Right ventricle myocardium inferior (tissue), 1 donor: Measurements from ENCODE around the gene PRIMA1. TPM values are rescaled to one million over a fixed set of nuclear protein-coding genes. Genes with fewer than 3 reads are reported as not detected.
A peak's percentile ranks its signal among the peaks of the same experiment; 100 is the strongest.

Experiments
- ATAC-seq: fragments of 200-7000 bp; cut with Tn5 transposase; one replicate; pipeline ENCODE4 v1.9.1; 2020; ENCODE audit warnings: mild to moderate bottlenecking, moderate library complexity
- DNase-seq: peaks from one replicate; pipeline ENCODE4 v3.0.0; 2021; ENCODE audit errors: missing footprints
- intact Hi-C: fragments of 100-400 bp; cut with DNase I; formaldehyde crosslinking; loops from one replicate; pipeline ENCODE4 v1.11.0; 2022
- total RNA-seq: library from RNA; stranded (reverse); fragmentation: NEBNext Ultra II Directional; extraction: Animal tissue kit (Norgen Biotek cat#: 25700); gene quantifications from one replicate; pipeline ENCODE4 v1.2.1, GENCODE V29; 2021
- donor health status: DM: no; HTN: yes; CAD: no; lungs with severe emphysema.

The PRIMA1 gene
- total RNA-seq, 1 donor from 2014 or later, result 10.3 TPM

DNA sequence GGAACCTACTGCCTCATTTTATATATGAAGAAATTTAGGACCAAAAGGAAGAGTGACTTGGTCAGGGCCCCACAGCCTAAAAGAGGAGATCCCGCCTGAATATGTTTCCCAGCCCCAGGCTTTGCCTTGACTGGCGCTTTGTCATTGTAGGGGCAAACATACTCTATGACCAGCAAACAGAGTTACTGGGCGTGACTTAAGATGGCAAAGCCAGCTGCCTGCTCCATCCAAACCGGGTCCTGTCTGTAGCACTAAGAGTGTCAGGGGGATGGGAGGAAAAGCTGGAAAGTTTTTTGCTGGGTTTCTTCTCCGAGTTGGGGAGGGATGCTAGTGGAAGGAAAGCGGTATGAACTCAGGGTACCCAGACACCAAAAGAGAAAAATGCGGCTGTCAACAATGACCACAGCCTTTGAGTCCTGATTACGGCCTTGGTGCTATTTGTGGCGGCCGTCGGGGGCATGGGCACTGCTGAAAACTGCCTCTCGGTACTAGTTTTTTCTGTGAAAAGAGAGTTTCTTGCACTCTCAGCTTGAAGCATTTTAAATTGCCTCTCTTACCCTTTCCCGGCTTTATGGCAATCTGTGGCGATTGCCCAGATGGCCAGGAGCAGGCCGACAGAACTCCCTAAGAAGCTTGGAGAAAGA, 82.7 kb downstream of the PRIMA1 start:
- ATAC-seq (no peak), DNase-seq (no peak)
- intact Hi-C loops, result no loop called here

DNA sequence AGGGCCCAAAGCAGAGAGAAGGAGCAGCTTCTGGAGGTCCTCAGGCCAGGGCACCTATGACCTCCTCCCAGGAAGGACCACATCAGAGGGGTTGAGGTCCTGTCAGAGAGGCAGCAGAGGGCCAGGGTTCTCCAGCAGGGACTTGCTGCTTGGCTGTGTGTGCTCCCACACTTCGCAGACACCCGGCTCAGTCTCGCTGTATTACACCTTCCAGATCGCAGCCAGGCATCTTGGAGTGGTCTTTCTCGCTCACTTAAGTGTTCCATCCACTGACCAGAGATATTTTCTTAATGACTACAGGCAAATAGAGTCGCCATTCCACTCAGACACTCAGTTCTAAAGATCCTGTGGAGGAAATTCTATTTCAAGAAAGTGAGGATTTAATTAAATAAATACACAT, 84.3 kb downstream of the PRIMA1 start:
- DNase-seq (no peak), ATAC-seq (no peak)
- intact Hi-C loops, result no loop called here

DNA sequence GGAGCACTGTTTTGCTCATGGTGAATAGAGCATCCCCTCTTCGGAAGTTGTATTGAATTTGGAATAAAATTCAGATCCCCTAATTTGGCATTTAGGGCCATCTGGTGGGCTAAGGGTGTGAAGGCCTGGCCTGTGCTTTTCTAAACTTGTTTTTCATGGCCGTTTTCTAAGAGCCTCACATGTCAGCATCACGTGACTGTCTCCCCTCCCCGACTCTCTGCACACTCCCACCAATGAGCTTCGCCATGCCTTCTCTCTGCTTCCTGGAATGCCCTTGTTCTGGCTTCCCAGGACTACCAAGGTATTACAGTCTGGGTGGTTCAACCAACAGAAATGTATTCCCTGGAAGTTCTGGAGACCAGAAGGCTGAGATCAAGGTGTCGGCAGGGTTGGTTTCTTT, 85.3 kb downstream of the PRIMA1 start:
- intact Hi-C loops, result no loop called here
- DNase-seq (no peak), ATAC-seq (no peak)

DNA sequence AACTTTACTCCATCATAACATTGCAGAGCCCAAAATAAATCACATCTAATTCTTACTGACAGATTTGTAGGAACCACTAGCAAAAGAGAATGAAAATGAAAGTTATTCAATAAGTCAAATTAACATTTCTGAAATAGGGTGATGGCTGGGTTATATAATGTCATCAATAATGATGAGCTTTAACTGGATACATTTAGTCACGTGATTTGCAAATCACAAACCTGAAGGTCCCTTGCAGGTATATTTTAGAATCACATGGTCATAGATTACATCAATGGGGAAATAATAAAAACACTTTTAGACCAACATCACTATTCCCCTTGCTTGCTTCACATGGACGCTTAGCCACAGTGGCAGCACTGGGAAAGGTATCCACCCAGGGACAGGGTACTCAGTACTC, 86.7 kb downstream of the PRIMA1 start:
- ATAC-seq, result no peak
- intact Hi-C loops, result no loop called here
- no peak for DNase-seq

DNA sequence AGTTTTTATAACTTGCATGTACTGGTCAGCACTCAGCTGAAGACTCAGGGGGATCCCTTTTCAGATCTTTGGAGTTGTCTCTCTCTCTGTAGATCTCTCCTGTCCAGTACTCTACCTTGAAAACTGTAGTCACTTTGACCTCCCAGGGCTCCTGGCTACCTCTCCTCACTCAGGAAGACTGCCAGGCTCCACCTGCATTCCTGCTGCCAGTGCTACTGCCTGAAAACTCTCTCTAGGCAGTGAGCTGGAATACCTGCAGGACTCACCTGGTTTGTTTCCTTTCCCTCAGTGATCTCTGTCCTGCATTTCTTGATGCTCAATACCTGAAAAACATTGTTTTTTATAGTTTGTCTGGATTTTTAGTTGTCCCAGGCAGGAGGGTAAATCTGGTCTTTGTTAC, 87.4 kb downstream of the PRIMA1 start:
- ATAC-seq (no peak), DNase-seq (no peak)
- intact Hi-C loops, result no loop called here

DNA sequence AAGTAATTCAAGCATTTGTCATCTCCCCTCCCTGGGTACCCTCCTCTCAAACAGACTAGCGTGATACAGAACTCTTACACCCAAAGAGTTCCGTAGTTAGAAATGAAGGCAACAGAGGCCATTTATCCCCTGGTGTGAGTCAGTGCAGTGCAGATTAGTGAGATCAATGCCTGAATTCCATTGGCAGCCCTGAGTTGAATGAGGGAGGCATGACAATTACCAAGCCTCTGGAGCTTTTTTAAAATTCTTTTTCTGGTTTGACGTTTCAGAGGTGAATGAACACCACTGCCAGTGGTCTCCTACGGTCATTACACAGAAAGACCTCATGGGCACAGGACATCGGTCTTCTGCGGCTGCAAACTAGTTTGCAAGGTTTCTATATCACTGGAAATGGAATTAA, 94.4 kb downstream of the PRIMA1 start:
- DNase-seq (no peak), ATAC-seq (no peak)
- intact Hi-C loops, result no loop called here

DNA sequence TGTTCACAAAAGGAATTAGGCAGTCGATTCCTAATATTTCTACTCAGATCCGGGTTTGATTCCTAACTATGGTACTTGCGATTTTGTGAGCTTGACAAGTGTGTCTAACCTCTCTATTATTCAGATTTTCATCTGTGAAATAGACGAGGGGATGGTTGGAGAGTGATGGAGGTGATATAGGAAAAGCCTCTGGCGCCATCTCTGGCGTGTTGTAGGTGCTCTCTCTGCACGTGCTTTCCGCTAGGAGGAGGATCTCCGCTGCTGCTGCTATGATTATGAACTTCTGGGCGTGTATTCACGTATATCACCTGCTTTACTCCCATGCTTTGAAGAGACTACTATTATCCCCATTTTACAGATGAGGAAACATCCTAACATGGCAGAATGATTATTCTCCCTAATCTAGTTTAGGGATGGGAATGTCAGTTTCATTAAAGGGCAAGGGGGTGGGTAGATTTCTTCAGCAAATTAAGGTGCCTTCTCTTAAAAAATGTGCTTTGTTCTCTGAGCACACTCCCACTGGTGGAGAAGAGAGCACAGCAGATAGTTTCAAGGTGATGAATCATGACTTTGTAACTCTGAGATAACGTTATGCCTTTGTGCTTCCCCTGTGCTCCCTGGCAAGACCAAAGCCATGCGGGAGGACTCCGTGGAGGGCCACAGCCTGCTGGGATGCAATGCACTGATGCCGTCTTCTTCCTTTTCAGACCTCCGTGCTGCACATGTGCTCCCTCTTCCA, 97.1 kb downstream of the PRIMA1 start:
- no peak for DNase-seq
- no peak for ATAC-seq
- intact Hi-C loops, result no loop called here

DNA sequence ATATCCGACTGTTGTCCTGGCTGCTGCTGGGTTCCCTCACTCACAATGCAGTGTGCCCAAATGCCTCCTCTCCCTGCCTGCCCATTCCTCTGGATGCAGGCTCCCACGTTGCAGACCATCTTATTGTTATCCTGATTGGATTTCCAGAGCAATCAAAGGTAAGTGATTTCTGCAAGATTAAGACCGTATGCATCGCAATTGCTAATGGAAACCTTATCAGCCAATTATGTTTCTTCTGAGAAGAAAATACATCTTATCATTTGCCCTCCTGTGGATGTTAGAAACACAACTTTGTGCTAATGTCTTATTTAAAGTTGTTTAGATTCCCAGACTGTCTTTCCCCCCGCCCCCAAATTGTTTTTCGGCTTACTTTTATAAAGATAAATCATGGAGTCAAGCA, 98.1 kb downstream of the PRIMA1 start:
- intact Hi-C loops, result no loop called here
- DNase-seq (no peak), ATAC-seq (no peak)

DNA sequence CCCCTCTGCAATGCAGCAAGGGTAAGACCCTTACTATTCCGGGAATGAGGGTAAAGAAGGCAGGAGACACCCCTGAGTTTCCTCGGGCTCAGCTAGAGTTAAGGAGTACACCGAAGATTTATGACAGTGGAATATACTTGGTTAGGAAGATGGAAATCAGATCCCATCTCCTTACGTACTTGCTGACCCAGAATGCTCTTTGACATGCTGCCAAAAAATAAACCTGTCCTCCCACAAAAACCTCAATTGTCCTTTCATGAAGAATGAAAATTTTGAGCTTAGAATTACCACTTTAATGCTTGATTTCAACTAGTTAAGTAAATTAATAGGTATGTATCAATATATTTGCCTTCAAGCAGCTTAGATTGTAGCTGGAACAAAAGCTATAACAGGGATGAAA, 99.5 kb downstream of the PRIMA1 start:
- DNase-seq (no peak), ATAC-seq (no peak)
- intact Hi-C loops, result no loop called here

DNA sequence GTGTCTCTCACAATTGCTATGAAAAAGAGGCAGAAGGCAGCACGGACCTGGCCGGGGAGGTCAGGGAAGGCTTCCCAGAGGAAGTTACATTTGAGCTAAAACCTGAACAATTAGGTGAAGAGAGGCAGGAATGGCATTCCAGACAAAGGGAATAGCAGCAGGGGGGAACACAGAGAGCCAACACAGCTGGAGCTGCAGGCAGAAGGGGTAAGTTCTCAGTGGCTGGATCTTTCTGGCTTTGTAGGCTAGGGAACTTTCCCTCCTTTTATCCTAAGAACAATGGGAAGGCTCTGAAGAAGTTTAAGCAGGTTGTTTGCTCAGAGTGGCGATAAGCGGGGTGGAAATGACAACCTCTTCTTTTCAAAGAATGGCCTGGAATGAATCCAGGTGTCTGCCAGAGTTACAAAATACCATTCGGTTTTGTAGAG, 100.0 kb downstream of the PRIMA1 start:
- ATAC-seq, result no peak
- no peak for DNase-seq
- intact Hi-C loops, result no loop called here

DNA sequence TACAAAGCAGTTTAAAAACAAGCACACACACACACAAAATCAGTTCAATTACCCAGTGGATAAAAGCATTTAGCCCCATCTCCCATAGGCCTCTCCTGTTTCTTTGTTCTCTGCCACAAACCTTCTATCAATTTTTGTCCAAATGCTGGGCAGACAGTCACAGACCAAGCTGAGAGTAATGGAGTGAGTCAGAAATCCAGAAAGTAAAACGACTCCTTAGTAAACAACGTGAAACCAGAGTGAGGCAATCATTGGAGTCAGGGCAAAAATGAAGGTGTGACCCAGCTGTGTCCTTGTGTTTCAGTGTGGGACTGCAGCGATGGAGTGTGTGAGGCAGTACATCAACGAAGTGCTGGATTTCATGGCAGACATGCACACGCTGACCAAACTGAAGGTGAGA, 102.0 kb downstream of the PRIMA1 start:
- intact Hi-C loops, result no loop called here
- DNase-seq (no peak), ATAC-seq (no peak)

DNA sequence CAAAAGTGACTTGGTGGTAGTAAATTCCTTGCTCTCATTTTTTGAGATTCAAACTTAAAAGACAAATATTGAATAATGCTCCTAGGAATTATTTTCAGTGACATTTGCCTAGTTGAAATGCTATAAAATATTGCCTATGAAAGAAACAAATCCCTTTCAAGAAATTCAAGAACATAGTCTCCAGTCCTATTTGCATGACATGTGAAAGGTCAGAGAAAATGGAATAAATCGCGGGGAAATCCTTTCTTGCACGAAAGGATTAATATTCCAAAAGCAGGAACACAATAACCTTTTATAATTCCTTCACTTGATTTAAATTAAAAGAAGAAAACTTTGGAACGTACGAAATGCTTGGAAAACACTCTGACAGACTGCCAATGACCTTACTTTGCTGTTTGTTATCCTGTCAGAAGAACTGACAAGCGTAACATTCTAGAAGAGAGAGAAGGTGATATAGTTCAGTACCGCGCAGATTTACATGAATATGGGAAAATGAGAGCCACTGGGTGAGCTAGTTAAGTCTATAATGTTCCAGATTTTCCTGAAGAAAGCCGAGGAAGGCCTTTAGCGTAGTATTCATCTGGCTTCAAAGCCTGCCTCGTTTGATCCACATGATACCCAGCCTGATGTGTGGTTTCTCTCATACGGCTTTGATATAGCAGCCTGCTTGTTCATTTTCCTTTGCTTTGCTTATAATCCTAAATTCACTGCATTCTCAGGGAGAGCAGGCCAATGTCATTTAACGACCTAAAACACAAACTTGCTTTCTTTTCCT, 103.0 kb downstream of the PRIMA1 start:
- intact Hi-C loops, result no loop called here
- no peak for ATAC-seq
- DNase-seq, result no peak

DNA sequence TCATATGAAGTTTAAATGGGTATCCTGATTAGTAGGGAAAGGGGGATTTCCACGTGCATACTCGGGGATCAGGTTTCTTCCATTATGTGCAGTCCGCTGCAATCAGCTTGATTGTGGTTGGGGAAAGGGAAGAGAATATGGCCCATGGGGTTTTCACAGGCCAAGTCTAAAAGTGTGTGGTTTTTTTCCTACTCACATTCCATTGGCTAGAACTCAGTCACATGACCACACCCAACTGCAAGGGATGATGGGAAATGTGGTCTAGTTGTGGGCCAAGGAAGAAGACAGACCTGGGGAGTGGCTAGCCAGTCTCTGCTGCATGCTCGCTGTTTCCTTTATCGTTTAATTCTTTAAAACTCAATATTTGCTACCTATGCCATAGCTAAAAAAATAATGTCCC, 105.1 kb downstream of the PRIMA1 start:
- DNase-seq (no peak), ATAC-seq (no peak)
- intact Hi-C loops, result no loop called here

DNA sequence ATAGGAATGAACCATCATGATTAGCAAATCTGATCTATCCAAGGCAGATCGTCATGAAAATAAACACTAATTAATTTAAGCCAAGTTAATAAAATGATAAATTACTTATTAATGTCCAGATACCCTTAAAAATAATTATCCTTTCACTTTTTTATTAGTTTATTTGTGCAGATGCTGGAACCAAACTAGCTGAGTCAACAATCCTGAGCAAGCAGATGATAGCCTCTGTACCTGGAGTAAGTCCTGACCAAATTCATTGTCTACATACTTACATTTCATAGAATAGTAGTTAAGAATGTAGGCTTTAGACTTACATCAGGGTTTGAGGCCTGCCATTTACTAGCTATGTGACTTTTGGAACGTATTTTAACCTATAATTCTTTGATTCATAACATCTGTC, 105.8 kb downstream of the PRIMA1 start:
- intact Hi-C loops, result no loop called here
- ATAC-seq (no peak), DNase-seq (no peak)

DNA sequence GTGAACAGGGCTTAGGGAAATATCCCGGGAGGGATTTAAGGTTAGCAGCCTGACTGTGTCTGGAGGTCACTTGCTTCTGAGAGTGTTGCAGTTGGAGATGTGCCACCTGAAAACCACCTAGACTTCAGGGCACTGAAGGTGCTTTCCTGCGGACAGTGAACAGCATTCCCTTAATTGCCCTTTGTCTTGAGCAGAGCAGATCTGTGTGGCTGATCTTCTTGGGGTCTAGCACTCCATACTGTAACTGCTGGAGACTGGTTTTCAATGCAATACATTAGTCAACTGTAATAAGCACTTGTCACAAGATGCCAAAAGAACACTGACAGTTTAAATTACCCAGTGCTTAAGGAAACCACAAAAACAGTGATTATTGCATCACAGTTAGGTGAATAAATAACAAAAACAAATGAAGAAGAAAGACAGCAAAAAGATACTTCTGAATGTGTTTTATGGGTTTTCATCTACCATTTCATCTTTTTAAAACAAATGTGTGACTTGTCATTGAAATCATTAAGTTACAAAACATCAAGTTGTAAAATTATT, 111.8 kb downstream of the PRIMA1 start:
- no peak for DNase-seq
- intact Hi-C loops, result no loop called here
- ATAC-seq, result no peak

DNA sequence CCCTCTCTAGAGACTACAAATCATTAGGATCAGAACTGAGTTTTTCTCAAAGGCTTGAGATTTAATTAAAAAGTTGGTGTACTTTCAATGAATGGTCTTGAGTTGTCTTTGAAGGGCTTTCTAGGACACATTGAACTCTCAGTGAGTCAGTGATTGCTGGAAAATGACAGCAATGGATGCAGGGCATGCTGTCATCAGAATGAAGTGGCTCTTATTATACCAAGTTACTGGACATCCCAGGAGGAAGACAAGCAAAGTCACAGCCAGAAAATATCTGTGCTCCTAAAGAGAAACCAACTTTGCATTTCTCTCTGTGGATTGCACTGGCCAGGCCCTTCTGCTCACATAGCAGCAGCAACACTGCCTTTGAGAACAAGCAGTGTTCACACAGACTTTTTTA, 112.6 kb downstream of the PRIMA1 start:
- DNase-seq, result no peak
- ATAC-seq, result peak; percentile 48
- intact Hi-C loops, result no loop called here

DNA sequence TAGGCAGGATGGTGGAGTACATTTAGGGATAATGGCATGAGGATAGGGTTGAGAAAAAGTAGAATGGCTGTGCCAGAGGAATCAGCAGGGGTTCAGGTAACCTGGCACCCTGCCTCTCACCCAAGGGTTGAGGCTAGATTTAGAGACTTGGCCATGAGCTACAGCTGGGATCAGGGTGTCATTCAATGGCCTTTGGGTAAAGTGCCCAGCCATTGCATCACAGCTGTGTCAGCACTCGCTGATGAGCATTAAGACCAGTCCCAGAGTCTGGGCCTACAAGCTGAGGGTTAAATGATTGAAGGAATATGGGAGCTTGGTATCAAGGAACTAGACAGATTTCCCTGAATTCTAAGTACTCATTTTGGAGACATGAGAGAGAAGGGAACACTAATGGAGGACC, 113.9 kb downstream of the PRIMA1 start:
- DNase-seq (no peak), ATAC-seq (no peak)
- intact Hi-C loops, result no loop called here

DNA sequence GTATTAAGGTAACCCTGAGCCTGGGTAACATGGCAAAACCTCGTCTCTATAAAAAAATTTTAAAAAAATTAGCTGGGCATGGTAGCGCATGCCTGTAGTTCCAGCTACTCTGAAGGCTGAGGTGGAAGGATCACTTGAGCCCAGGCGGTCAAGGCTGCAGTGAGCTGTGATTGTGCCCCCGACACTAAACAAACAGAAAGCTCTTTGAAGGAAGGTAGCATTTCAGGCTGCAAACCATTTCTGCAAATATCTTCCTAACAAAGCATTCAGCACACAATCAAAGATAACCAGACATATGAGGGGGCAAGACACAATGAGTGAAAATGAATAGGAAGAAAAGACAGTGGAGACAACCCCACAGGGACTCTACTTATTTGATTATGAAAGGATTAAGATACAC, 118.7 kb downstream of the PRIMA1 start:
- DNase-seq (no peak), ATAC-seq (no peak)
- intact Hi-C loops, result no loop called here
